Cardiac muscle cell (in vitro differentiated cells and primary cell): ENCODE measurements around the gene ITGB2. TPM values are rescaled to one million over a fixed set of nuclear protein-coding genes. Genes with fewer than 3 reads are reported as not detected.

ENCODE experiments used
- DNase-seq, 2 donors: peaks; one replicate each; pipeline versions ENCODE4 v3.0.0 to v3.0.0-alpha.2; 2010 to 2017; ENCODE audit warnings: low read depth in 1 of 2, low spot score in 1 of 2
- H3K27ac ChIP-seq: fragments of 200-600 bp; sonication (generic); 2 replicates; pipeline ENCODE4 v1.5.1; 2016
- H3K27me3 ChIP-seq: fragments of 200-600 bp; sonication (generic); 2 replicates; pipeline ENCODE4 v1.6.0; 2016; ENCODE audit warnings: control low read depth
- H3K36me3 ChIP-seq: fragments of 200-600 bp; sonication (generic); 2 replicates; pipeline ENCODE4 v1.5.1; 2016; ENCODE audit warnings: control low read depth
- H3K4me1 ChIP-seq: fragments of 200-600 bp; sonication (generic); 2 replicates; pipeline ENCODE4 v1.8.1; 2017; ENCODE audit warnings: low read depth, mild to moderate bottlenecking, mixed run types
- H3K4me3 ChIP-seq: fragments of 200-600 bp; sonication (generic); 2 replicates; pipeline ENCODE4 v1.5.1; 2016; ENCODE audit warnings: mild to moderate bottlenecking
- H3K9me3 ChIP-seq: fragments of 200-600 bp; sonication (generic); 2 replicates; pipeline ENCODE4 v1.5.1; 2017; ENCODE audit warnings: low read depth, mild to moderate bottlenecking, control low read depth
- polyA plus RNA-seq: library from polyadenylated mRNA; unstranded; fragments of >200 nt; fragmentation: Nextera tagmentation; extraction: Ambion mirVana; gene quantifications from 2 replicates; pipeline ENCODE4 v1.2.1, GENCODE V29; 2016
- total RNA-seq: library from RNA; depleted of rRNA; stranded (reverse); fragments of >200 nt; gene quantifications from 2 replicates; pipeline ENCODE4 v1.2.3, GENCODE V29; 2016
- TF ChIP-seq, protein P1 (sequence below): IDR thresholded peaks from 2 replicates; pipeline ENCODE4 v1.5.1; 2012; ENCODE audit warnings: low read depth, mild to moderate bottlenecking, low read length

ITGB2 gene
- total and polyA plus RNA-seq, 2 experiments from 2014 or later = 0.27 to 0.57 TPM

DNA sequence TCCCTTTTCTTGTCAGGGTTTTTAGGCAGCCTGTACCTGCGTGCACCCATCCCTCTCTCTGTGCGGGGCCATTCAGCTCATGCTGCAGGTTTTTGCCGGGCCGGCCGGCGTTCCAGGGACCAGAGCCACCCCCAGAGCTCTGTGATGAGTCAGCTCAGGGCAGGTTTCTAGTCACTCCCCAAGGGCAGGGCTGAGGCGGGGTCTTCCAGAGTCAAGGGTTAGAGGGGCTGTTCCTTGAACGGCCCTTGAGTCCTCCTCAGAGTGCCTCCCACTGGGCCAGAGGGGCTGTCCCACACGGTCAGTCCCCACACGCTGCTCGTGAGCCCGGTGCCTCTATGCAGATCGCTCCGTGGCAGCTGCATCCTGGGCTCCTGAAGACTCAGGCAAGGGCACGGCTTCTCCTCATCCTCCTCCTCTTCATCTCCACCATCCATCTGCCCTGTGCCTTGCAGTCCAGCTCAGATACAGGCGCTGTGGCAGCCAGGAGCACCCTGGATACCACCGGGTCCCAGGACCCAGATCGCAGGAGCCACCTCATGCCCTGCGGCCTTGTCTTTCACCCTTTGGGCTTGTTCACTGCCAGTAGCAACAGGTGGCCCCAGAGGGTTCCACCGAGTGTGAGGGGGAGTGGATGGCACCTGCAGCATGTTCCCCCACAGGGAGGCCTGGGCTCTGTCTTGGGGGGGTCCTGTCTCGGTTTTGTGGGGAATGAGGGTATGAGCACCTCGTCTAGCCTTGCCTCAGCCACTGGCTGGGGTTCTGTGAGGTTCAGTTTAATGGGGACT, 36.5 kb upstream of the ITGB2 start:
- Histone ChIP-seq H3K4me3 (no peak overlapping the region), H3K27me3 (no peaks in the 10 kb centered on the region), H3K27ac (no peak overlapping the region), H3K36me3 (peaks cover 11% of the 10 kb centered on the region), H3K9me3 (no peaks in the 10 kb centered on the region), H3K4me1 (peaks cover 12% of the 10 kb centered on the region)
- no peak for DNase-seq
- TF ChIP-seq, protein P1, sequence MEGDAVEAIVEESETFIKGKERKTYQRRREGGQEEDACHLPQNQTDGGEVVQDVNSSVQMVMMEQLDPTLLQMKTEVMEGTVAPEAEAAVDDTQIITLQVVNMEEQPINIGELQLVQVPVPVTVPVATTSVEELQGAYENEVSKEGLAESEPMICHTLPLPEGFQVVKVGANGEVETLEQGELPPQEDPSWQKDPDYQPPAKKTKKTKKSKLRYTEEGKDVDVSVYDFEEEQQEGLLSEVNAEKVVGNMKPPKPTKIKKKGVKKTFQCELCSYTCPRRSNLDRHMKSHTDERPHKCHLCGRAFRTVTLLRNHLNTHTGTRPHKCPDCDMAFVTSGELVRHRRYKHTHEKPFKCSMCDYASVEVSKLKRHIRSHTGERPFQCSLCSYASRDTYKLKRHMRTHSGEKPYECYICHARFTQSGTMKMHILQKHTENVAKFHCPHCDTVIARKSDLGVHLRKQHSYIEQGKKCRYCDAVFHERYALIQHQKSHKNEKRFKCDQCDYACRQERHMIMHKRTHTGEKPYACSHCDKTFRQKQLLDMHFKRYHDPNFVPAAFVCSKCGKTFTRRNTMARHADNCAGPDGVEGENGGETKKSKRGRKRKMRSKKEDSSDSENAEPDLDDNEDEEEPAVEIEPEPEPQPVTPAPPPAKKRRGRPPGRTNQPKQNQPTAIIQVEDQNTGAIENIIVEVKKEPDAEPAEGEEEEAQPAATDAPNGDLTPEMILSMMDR = no peak

DNA sequence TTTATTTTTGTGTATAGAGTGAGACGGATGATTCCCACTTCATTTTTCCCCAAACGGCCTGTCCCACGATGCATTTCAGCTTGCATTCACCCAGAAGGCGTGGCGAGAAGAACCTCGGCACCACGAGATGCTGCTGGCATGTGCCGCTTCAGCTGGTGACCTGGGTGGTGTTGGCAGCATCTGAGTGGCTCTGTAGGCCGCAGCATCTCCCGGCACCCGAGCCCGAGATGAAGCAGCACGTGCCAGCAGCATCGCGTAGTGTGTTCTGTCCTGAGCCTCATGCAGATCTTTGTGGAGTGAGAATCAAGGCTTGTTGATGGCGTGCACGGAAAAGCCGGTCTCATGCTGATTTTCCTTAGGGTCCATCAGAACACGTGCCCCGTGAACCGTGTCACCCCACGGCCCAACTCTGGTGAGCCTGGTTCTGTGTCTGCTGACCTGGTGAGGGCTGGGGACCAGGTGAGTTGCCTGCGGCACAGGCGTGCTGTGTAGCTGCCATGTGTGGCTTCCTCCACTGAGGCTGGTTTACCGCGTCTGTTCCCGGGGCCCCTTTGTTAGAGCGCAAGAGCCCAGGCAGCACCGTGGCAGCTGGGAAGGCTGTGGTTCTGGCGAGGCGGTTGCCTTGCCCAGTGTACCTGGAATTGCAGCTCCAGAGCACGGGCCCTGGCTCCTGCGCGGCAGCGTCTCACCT, 35.8 kb upstream of the ITGB2 start:
- TF ChIP-seq, protein P1 = no peak
- DNase-seq = no peak
- H3K4me1 ChIP-seq = peaks cover 12% of the 10 kb centered on the region
- peaks cover 11% of the 10 kb centered on the region for H3K36me3 ChIP-seq
- H3K27me3 ChIP-seq = no peaks in the 10 kb centered on the region
- no peak overlapping the region for H3K27ac ChIP-seq
- H3K4me3 ChIP-seq = no peak overlapping the region
- no peaks in the 10 kb centered on the region for H3K9me3 ChIP-seq

DNA sequence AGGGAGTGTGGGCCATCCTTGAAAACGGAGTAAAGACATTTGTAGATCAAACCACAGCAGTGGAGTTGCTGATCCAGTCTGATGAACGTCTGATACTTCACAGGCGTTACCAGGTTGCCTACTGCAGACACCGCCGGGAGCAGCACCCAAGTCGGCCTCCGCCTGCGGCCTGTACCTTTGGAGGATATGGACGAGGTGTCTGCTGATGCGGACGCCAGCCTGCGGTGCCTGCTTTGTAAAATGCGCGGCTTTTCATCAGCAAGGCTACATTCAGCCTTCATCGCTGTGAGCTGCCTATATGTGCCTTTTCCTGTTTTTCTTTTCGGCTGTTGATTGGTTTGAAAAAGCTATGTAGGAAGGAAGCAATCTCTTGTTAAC, 35.1 kb upstream of the ITGB2 start:
- peaks cover 12% of the 10 kb centered on the region for H3K4me1 ChIP-seq
- peaks cover 7% of the 10 kb centered on the region for H3K36me3 ChIP-seq
- H3K9me3 ChIP-seq = no peaks in the 10 kb centered on the region
- no peak for DNase-seq
- no peaks in the 10 kb centered on the region for H3K27me3 ChIP-seq
- TF ChIP-seq, protein P1 = no peak
- no peak overlapping the region for H3K4me3 ChIP-seq
- no peak overlapping the region for H3K27ac ChIP-seq

DNA sequence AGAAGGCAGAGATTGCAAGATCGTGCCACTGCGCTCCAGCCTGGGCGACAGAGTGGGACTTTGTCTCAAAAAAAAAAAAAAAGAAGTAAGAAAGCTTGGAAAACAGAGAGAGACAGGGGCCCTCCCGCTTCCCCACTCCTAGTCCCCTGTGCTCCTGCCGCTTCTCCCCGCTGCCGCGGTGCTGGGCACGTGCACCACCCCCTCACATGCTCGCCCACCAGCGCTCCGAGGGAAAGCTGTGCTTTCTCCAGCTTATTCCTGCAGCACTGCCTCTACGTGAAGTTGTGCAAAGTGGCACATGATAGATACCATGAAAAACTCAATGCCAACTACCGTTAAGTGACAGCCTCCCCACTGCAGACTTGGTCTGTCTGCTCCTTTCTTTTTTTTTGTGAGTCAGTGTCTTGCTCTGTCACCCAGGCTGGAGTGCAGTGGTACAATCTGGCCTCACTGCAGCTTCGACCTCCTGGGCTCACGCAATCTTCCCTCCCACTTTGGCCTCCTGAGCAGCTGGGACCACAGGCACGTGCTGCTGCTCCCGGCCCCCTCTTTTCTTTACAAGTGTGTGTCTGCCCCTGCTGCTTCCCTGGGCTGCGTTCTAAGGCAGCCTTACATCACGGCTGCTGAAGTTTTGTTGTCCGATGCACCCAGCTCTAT, 34.6 kb upstream of the ITGB2 start:
- Histone ChIP-seq H3K27ac (no peak overlapping the region), H3K4me1 (peaks cover 12% of the 10 kb centered on the region), H3K36me3 (peaks cover 2% of the 10 kb centered on the region), H3K4me3 (no peak overlapping the region), H3K9me3 (no peaks in the 10 kb centered on the region), H3K27me3 (no peaks in the 10 kb centered on the region)
- peak in 1 of 2 donors; percentile 66 for DNase-seq
- TF ChIP-seq, protein P1 = no peak

DNA sequence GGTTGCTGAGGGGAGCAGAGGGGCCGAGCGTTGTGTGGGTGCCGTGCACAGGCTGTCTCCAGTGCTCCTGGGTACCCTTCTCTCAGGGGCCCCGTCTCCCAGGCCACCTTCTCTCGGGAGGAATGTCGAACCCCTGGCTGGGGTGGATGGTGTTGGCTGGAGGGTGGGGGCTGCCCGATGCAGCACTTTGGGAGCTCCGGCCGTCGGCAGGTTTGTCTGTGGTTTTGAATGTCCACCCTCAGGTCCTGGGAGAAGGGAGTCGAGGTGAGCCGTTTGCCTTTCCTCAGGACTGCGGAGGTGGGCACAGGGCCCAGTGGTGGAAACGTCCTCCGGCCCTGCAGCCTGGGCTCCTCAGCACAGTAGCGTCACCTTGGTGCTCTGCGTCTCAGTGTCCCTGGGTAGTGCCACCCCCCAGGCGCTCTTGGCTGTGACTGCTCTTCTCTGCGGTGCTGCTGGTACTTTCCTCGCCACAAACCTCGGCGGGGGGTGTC, 33.6 kb upstream of the ITGB2 start:
- DNase-seq = no peak
- no peaks in the 10 kb centered on the region for H3K36me3 ChIP-seq
- no peaks in the 10 kb centered on the region for H3K27me3 ChIP-seq
- H3K9me3 ChIP-seq = no peaks in the 10 kb centered on the region
- H3K4me3 ChIP-seq = no peak overlapping the region
- no peak overlapping the region for H3K27ac ChIP-seq
- peaks cover 15% of the 10 kb centered on the region for H3K4me1 ChIP-seq
- TF ChIP-seq, protein P1 = no peak
